H9 (cell line): ENCODE measurements around the gene MED29. TPM values are rescaled to one million over a fixed set of nuclear protein-coding genes. Genes with fewer than 3 reads are reported as not detected.
A peak's percentile ranks its signal among the peaks of the same experiment; 100 is the strongest.

Experiments
- DNase-seq: peaks from one replicate; pipeline ENCODE4 v3.0.0-alpha.2; 2017
- H2AFZ ChIP-seq: one replicate; pipeline ENCODE4 v1.6.1; 2013; ENCODE audit warnings: mild to moderate bottlenecking, low read length, control low read depth, moderate library complexity
- H2AK5ac ChIP-seq: 2 replicates; pipeline ENCODE4 v1.6.1; 2013; ENCODE audit warnings: low read length, control low read depth, mixed read lengths; ENCODE audit not compliant: insufficient read length
- H2BK120ac ChIP-seq: one replicate; pipeline ENCODE4 v1.6.1; 2013; ENCODE audit warnings: low read depth, mild to moderate bottlenecking, low read length, control low read depth, inconsistent platforms; ENCODE audit not compliant: poor library complexity, severe bottlenecking
- H2BK12ac ChIP-seq: 2 replicates; pipeline ENCODE4 v1.6.1; 2013; ENCODE audit warnings: low read length, control low read depth, mixed read lengths, low read depth; ENCODE audit not compliant: insufficient read length
- H2BK15ac ChIP-seq: 2 replicates; pipeline ENCODE4 v1.6.1; 2013; ENCODE audit warnings: low read depth, low read length, control low read depth
- H2BK20ac ChIP-seq: one replicate; pipeline ENCODE4 v1.6.1; 2013; ENCODE audit warnings: low read depth, mild to moderate bottlenecking, low read length, control low read depth, inconsistent platforms; ENCODE audit not compliant: poor library complexity, severe bottlenecking
- H2BK5ac ChIP-seq: 2 replicates; pipeline ENCODE4 v1.6.1; 2013; ENCODE audit warnings: low read length, control low read depth, mixed read lengths; ENCODE audit not compliant: insufficient read length
- H3K14ac ChIP-seq: 2 replicates; pipeline ENCODE4 v1.6.1; 2013; ENCODE audit warnings: low read length, control low read depth; ENCODE audit not compliant: insufficient read depth
- H3K18ac ChIP-seq: 2 replicates; pipeline ENCODE4 v1.6.1; 2013; ENCODE audit warnings: low read depth, mild to moderate bottlenecking, mixed read lengths, low read length, control low read depth; ENCODE audit not compliant: insufficient read length
- H3K23ac ChIP-seq: 2 replicates; pipeline ENCODE4 v1.6.1; 2013; ENCODE audit warnings: low read length, control low read depth, mixed read lengths, low read depth; ENCODE audit not compliant: insufficient read length
- H3K23me2 ChIP-seq: 2 replicates; pipeline ENCODE4 v1.6.1; 2013; ENCODE audit warnings: low read depth, mild to moderate bottlenecking, mixed read lengths, low read length, control low read depth; ENCODE audit not compliant: insufficient read length, poor library complexity, severe bottlenecking
- H3K27ac ChIP-seq: 2 replicates; pipeline ENCODE4 v1.5.1; 2013; ENCODE audit warnings: low read length, control low read depth, mixed read lengths, low read depth; ENCODE audit not compliant: insufficient read length
- H3K27me3 ChIP-seq: 2 replicates; pipeline ENCODE4 v1.6.1; 2013; ENCODE audit warnings: low read length, control low read depth, inconsistent platforms; ENCODE audit not compliant: insufficient read depth
- H3K4ac ChIP-seq: 2 replicates; pipeline ENCODE4 v1.6.1; 2013; ENCODE audit warnings: low read depth, mild to moderate bottlenecking, control low read depth, inconsistent platforms, low read length, moderate library complexity
- H3K4me1 ChIP-seq: 2 replicates; pipeline ENCODE4 v1.6.1; 2013; ENCODE audit warnings: low read length, control low read depth, inconsistent platforms; ENCODE audit not compliant: insufficient read depth
- H3K4me2 ChIP-seq: 2 replicates; pipeline ENCODE4 v1.6.1; 2013; ENCODE audit warnings: low read length, control low read depth, mixed read lengths; ENCODE audit not compliant: insufficient read length, insufficient read depth
- H3K56ac ChIP-seq: 2 replicates; pipeline ENCODE4 v1.6.1; 2013; ENCODE audit warnings: low read depth, mild to moderate bottlenecking, mixed read lengths, low read length, control low read depth; ENCODE audit not compliant: insufficient read length
- H3K79me1 ChIP-seq: 2 replicates; pipeline ENCODE4 v1.6.1; 2013; ENCODE audit warnings: low read depth, mild to moderate bottlenecking, moderate library complexity, low read length, control low read depth, inconsistent platforms; ENCODE audit not compliant: insufficient read depth, poor library complexity, severe bottlenecking
- H3K79me2 ChIP-seq: 2 replicates; pipeline ENCODE4 v1.6.1; 2013; ENCODE audit warnings: low read length, control low read depth, inconsistent platforms; ENCODE audit not compliant: insufficient read depth
- H3K9ac ChIP-seq: 2 replicates; pipeline ENCODE4 v1.6.1; 2013; ENCODE audit warnings: low read length, control low read depth, mixed read lengths; ENCODE audit not compliant: insufficient read length; ENCODE audit errors: extremely low read depth
- H3K9me3 ChIP-seq: one replicate; pipeline ENCODE4 v1.6.1; 2013; ENCODE audit warnings: low read depth, low read length, inconsistent platforms; ENCODE audit not compliant: control insufficient read depth
- H3T11ph ChIP-seq: one replicate; pipeline ENCODE4 v1.6.1; 2013; ENCODE audit warnings: mild to moderate bottlenecking, low read length, control low read depth, inconsistent platforms
- H4K20me1 ChIP-seq: one replicate; pipeline ENCODE4 v1.6.1; 2013; ENCODE audit not compliant: control insufficient read depth, insufficient read length, insufficient read depth
- H4K5ac ChIP-seq: 2 replicates; pipeline ENCODE4 v1.6.1; 2013; ENCODE audit warnings: low read depth, mild to moderate bottlenecking, mixed read lengths, low read length, control low read depth; ENCODE audit not compliant: insufficient read length
- H4K8ac ChIP-seq: replicated peaks from 2 replicates; pipeline ENCODE4 v1.6.1; 2013; ENCODE audit warnings: low read length, control low read depth, mixed read lengths, low read depth; ENCODE audit not compliant: insufficient read length
- H4K91ac ChIP-seq: 2 replicates; pipeline ENCODE4 v1.6.1; 2013; ENCODE audit warnings: low read depth, mild to moderate bottlenecking, moderate library complexity, mixed read lengths, low read length, control low read depth; ENCODE audit not compliant: insufficient read length
- H3K27ac Mint-ChIP-seq, 3 experiments: 2 replicates in 2 of 3; 3 replicates in 1 of 3; pipeline ENCODE4 v1.8.0; 2020 to 2021; ENCODE audit warnings: mixed read lengths in 3 of 3, mild to moderate bottlenecking in 1 of 3, moderate library complexity in 1 of 3
- H3K27me3 Mint-ChIP-seq: 2 replicates; pipeline ENCODE4 v1.8.0; 2021; ENCODE audit warnings: low read depth, mild to moderate bottlenecking, moderate library complexity, mixed read lengths
- H3K36me3 Mint-ChIP-seq, 3 experiments: 2 replicates in 2 of 3; 3 replicates in 1 of 3; pipeline ENCODE4 v1.8.0; 2020 to 2021; ENCODE audit warnings: low read depth in 3 of 3, mixed read lengths in 3 of 3; ENCODE audit not compliant: insufficient read depth in 1 of 3
- H3K4me1 Mint-ChIP-seq, 2 experiments: 2 replicates each; pipeline ENCODE4 v1.8.0; 2020; ENCODE audit warnings: mixed read lengths in 2 of 2
- H3K4me3 Mint-ChIP-seq, 2 experiments: 2 replicates in 1 of 2; 3 replicates in 1 of 2; pipeline ENCODE4 v1.8.0; 2020 to 2021; ENCODE audit warnings: mild to moderate bottlenecking in 2 of 2, mixed read lengths in 2 of 2, moderate library complexity in 1 of 2
- H3K9me3 Mint-ChIP-seq, 2 experiments: 2 replicates in 1 of 2; 3 replicates in 1 of 2; pipeline ENCODE4 v1.8.0; 2020; ENCODE audit warnings: mild to moderate bottlenecking in 2 of 2, mixed read lengths in 2 of 2, moderate library complexity in 1 of 2
- CTCF ChIP-seq: fragments of 200-600 bp; sonication (generic); conservative IDR thresholded peaks from 3 replicates; pipeline ENCODE4 v1.8.0; 2021; ENCODE audit warnings: antibody characterized with exemption, mild to moderate bottlenecking
- WGBS: extraction: QIAGEN DNeasy Blood & Tissue Kit; methylation state at CpG from one replicate; pipeline ENCODE4 v1.1.7; 2013; ENCODE audit warnings: missing lambda C conversion rate, low lambda C conversion rate, mixed read lengths; ENCODE audit not compliant: insufficient read length; ENCODE audit errors: extremely low coverage; 5-methylcytosine and 5-hydroxymethylcytosine counted together
- total RNA-seq: library from RNA; stranded (reverse); gene quantifications from 2 replicates; pipeline ENCODE4 v1.2.1, GENCODE V29; 2021

Gene MED29
- total RNA-seq, 1 experiment from 2014 or later, result 48.3 TPM

GRCh38 chr19:39430675-39431593 lies 39.8 kb downstream of the MED29 start:
- no CpG with 5 or more reads among the region's 25 CpGs for WGBS
- DNase-seq, result peak; percentile 84
- Mint-ChIP-seq H3K36me3 (peaks cover 32 to 47% (median 38%) of the 10 kb centered on the region in 3 experiments), H3K4me3 (no peak overlapping the region; a peak in 1 of 5 replicates), H3K4me1 (peaks cover 40 to 54% of the 10 kb centered on the region in 2 experiments), H3K27ac (peak overlapping the region; percentile 93 to 94 (median 94)), H3K27me3 (peaks cover 3% of the 10 kb centered on the region; the same call in 1 of the 2 replicates), H3K9me3 (peaks cover 0 to 7% of the 10 kb centered on the region in 2 experiments; a peak in 2 of 5 replicates)
- Histone ChIP-seq H3K4me1 (peaks cover 4% of the 10 kb centered on the region; the same call in 1 of the 2 replicates), H3K4me2 (no peak overlapping the region), H2BK20ac (no peak overlapping the region), H3K14ac (peak overlapping the region; percentile 42), H3K9ac (no peak overlapping the region), H2BK12ac (no peak overlapping the region), H3K56ac (no peak overlapping the region), H3K27ac (peak overlapping the region; percentile 27), H4K91ac (no peak overlapping the region), H4K20me1 (no peaks in the 10 kb centered on the region), H3K9me3 (no peaks in the 10 kb centered on the region), H3K79me1 (peaks cover 9% of the 10 kb centered on the region), H3K23ac (no peak overlapping the region), H2AK5ac (peak overlapping the region; percentile 15), H4K5ac (no peak overlapping the region), H3K23me2 (peaks cover 4% of the 10 kb centered on the region), H3K27me3 (no peaks in the 10 kb centered on the region), H4K8ac (peak overlapping the region; percentile 10), H3K4ac (no peak overlapping the region; the same call in 1 of the 2 replicates), H3K79me2 (peaks cover 6% of the 10 kb centered on the region; the same call in 1 of the 2 replicates), H2BK15ac (no peak overlapping the region), H2BK120ac (no peak overlapping the region), H3T11ph (no peak overlapping the region), H3K18ac (peak overlapping the region; percentile 53), H2AFZ (no peak overlapping the region), H2BK5ac (no peak overlapping the region)
- no peak for TF ChIP-seq CTCF
